Fibroblast of the aortic adventitia (primary cell): Measurements from ENCODE around the gene VPS45. TPM values are rescaled to one million over a fixed set of nuclear protein-coding genes. Genes with fewer than 3 reads are reported as not detected.
A peak's percentile ranks its signal among the peaks of the same experiment; 100 is the strongest.

Experiments used
- DNase-seq: peaks from one replicate; pipeline ENCODE4 v3.0.0-alpha.2; 2010; ENCODE audit warnings: low read depth
- H3K4me3 ChIP-seq: 2 replicates; pipeline ENCODE4 v1.5.1; 2011; ENCODE audit warnings: low read depth, mild to moderate bottlenecking, control low read depth, low read length, moderate library complexity
- total RNA-seq: library from RNA; depleted of rRNA; stranded (reverse); fragments of >200 nt; gene quantifications from 2 replicates; pipeline ENCODE4 v1.2.3, GENCODE V29; 2012; ENCODE audit warnings: low replicate concordance
- TF ChIP-seq, protein P1 (sequence below): IDR thresholded peaks from 2 replicates; pipeline ENCODE4 v1.5.1; 2011; ENCODE audit warnings: mild to moderate bottlenecking, low read length, control low read depth, inconsistent platforms; ENCODE audit not compliant: insufficient read depth

Gene VPS45
- total RNA-seq, 1 donor, result 47.8 TPM

DNA sequence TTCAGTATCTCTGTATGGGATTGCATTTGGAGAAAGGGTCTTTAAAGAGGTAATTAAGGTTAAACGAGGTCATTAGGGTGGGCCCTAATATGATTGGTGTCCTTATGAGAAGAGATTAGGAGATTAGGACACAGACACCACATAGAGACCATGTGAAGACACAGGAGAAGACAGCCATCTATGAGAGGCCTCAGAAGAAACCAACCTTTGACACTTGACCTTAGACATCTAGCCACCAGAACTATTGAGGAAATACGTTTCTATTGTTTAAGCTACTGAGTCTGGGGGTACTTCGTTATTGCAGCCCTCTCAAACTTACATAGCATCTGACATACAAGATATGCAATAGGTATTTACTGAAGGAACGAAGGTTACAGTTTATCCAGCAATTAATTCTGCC is 7.3 kb upstream of the VPS45 start:
- DNase-seq, result no peak
- no peak overlapping the region for H3K4me3 ChIP-seq
- TF ChIP-seq, protein P1, sequence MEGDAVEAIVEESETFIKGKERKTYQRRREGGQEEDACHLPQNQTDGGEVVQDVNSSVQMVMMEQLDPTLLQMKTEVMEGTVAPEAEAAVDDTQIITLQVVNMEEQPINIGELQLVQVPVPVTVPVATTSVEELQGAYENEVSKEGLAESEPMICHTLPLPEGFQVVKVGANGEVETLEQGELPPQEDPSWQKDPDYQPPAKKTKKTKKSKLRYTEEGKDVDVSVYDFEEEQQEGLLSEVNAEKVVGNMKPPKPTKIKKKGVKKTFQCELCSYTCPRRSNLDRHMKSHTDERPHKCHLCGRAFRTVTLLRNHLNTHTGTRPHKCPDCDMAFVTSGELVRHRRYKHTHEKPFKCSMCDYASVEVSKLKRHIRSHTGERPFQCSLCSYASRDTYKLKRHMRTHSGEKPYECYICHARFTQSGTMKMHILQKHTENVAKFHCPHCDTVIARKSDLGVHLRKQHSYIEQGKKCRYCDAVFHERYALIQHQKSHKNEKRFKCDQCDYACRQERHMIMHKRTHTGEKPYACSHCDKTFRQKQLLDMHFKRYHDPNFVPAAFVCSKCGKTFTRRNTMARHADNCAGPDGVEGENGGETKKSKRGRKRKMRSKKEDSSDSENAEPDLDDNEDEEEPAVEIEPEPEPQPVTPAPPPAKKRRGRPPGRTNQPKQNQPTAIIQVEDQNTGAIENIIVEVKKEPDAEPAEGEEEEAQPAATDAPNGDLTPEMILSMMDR, result no peak

DNA sequence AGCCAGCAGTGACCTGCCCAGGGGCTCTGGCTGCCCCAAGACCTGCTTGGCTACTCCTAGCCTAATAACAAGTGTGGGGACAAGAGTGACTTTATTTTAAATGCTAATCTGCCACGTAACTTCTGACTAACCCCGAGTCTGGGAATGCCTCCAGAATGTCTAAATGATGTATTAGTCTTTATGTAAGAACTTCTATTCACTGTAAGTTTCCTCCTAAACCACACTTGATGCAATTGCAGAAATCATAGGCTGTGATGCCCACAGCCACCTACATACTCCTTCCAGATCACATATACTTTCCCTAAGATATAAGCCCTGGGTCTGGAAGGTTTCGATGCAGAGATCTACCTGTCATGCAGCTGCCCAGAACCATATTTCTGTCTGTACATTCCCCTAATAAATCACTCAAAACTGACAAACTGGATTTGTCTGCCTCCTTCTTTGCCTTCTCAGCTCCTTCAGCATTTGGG is 5.9 kb upstream of the VPS45 start:
- TF ChIP-seq, protein P1, result no peak
- peak; percentile 99 for DNase-seq
- no peak overlapping the region for H3K4me3 ChIP-seq

DNA sequence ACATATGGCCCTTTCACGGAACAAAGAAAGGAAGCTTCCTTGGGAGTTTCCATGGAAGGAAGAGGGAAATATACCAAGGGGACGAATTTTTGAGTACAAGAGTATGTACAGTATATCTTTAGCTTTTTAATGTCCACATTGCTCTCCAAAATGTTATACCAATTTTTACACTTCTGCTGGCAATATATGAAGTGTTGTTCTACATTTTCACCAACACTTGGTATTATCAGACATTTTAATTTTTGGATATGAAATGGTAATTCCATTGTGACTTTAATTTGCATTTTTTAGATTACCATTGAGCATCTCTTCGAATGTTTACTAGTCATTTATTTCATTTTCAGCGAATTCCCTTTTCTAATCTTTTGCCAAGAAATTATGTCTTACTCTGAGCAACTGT is 5.5 kb upstream of the VPS45 start:
- TF ChIP-seq, protein P1, result no peak
- no peak overlapping the region for H3K4me3 ChIP-seq
- DNase-seq, result no peak

DNA sequence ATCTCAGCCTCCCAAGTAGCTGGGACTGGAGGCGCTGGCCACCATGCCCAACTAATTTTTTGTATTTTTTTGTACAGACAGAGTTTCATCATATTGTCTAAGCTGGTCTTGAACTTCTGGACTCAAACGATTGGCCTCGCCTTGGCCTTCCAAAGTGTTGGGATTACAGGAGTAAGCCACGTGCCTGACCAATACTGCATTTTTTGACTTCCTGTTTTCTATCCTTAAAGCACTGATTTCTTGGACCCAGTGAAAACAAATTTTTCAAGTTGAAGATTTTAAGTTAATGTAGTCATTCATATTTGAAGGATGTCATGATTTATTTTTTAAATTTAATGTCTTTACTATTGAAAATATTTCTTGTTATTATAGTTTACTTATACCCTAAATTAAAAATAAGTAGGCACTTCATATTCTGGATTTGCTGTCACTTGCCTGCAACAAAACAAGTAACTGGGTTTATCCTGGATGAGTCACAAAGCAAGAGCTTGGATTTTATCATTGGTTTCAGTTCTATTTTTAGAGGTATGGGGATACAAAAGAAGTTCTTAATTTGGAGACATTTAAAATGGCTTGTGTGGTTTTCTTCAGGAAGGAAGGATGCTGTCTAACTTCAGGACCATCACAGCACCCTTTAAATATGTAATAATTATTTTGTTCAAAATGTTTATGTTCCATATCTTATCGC is 2.2 kb upstream of the VPS45 start:
- peak overlapping the region; percentile 2 for H3K4me3 ChIP-seq
- TF ChIP-seq, protein P1, result no peak
- peak; percentile 73 for DNase-seq

DNA sequence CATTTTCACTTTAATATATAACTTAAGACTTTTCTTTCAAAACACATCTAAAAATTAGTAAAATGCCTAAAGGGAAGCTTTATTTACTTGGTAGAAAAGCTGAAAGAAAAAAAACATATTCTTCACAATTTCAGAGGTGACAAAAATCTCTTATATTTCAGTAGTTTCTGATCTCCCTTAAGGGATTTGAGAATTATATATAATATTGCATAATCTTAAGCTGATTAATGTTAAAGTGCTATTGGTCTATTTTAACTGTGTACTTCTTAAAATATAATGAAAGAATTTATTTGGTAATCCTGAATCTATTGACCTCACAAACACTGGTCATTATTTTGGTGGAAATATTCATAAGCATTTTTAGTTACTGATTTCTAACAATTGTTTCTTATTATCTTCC is 1.2 kb upstream of the VPS45 start:
- DNase-seq, result no peak
- TF ChIP-seq, protein P1, result no peak
- peak overlapping the region; percentile 97 for H3K4me3 ChIP-seq

DNA sequence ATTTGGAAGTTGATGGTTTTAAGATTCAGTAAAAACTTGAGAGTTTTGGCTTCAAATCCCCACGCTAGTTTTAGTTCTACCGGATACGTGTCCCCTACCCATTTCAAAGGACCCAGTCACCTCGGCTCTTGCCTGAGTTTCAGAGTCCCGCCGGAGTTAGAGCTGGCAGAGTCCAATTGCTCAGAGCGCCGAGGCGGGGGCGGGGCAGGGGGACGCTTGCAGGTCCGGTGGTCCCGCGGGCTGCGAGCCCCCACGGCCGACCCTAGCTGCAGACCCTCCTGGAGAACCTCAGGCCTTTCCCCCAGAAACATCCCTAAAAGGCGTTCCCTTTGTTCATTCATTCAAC is 765 bp upstream of the VPS45 start:
- TF ChIP-seq, protein P1, result no peak
- H3K4me3 ChIP-seq, result peak overlapping the region; percentile 97
- no peak for DNase-seq

DNA sequence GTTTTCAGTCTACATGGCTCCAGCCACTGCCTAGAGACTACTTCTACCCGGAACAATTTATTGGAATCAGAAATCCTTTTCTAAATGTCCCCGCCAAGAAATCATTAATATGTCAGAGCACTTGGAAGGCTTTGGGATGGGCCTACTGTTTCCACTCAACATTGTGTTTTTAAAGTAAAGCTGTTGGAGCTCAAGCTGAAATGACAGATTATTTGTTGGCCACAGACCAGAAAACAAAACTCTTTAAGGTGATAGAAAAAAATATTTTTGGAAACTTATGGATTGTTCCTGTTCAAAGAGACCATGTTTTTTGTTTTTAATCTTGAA is 496 bp downstream of the VPS45 start:
- TF ChIP-seq, protein P1, result no peak
- peak overlapping the region; percentile 97 for H3K4me3 ChIP-seq
- DNase-seq, result no peak
